SU-DHL-6 (cell line): ENCODE data around the gene RNU6-1.

Experiments used
- H2AFZ ChIP-seq: fragments of 200-600 bp; sonication (generic); 2 replicates; pipeline ENCODE4 v1.6.1; 2014; ENCODE audit warnings: low read depth, mild to moderate bottlenecking, moderate library complexity, mixed read lengths, antibody characterized with exemption, low read length; ENCODE audit not compliant: severe bottlenecking
- H3F3A ChIP-seq: fragments of 200-600 bp; shearing (Covaris generic); 2 replicates; pipeline ENCODE4 v1.6.0; 2016; ENCODE audit warnings: antibody characterized with exemption, mild to moderate bottlenecking; ENCODE audit not compliant: insufficient read depth
- H3K27ac ChIP-seq: fragments of 200-600 bp; sonication (generic); 2 replicates; pipeline ENCODE4 v1.5.1; 2016; ENCODE audit warnings: low read depth, mild to moderate bottlenecking, low read length, moderate library complexity, mixed read lengths
- H3K27me3 ChIP-seq: fragments of 200-600 bp; sonication (generic), shearing (Covaris generic); 2 replicates; pipeline ENCODE4 v1.6.0; 2014; ENCODE audit warnings: mild to moderate bottlenecking, low read length
- H3K36me3 ChIP-seq: fragments of 200-600 bp; sonication (generic); 2 replicates; pipeline ENCODE4 v1.6.1; 2014; ENCODE audit warnings: mild to moderate bottlenecking, low read length, mixed read lengths
- H3K4me2 ChIP-seq: fragments of 300-600, 200-600 bp; shearing (Covaris generic), sonication (generic); 2 replicates; pipeline ENCODE4 v1.6.0; 2014; ENCODE audit warnings: low read length, low read depth, mild to moderate bottlenecking; ENCODE audit not compliant: poor library complexity, severe bottlenecking
- H3K4me3 ChIP-seq: fragments of 200-600 bp; sonication (generic); 2 replicates; pipeline ENCODE4 v1.5.1; 2014; ENCODE audit warnings: antibody characterized with exemption, low read length, mild to moderate bottlenecking, mixed read lengths; ENCODE audit not compliant: insufficient read depth, poor library complexity, severe bottlenecking
- H3K79me2 ChIP-seq: fragments of 200-600 bp; sonication (generic); 2 replicates; pipeline ENCODE4 v1.6.1; 2014; ENCODE audit warnings: mild to moderate bottlenecking, low read length, moderate library complexity; ENCODE audit not compliant: insufficient read depth
- H3K9ac ChIP-seq: fragments of 200-600 bp; sonication (generic); 2 replicates; pipeline ENCODE4 v1.7.0; 2014; ENCODE audit warnings: mild to moderate bottlenecking, low read length
- H3K9me2 ChIP-seq: fragments of 200-600 bp; sonication (generic); replicated peaks from 2 replicates; pipeline ENCODE4 v1.6.1; 2014; ENCODE audit warnings: low read length; ENCODE audit not compliant: insufficient read depth
- H3K9me3 ChIP-seq: fragments of 200-600 bp; sonication (generic); 2 replicates; pipeline ENCODE4 v1.6.1; 2014; ENCODE audit warnings: low read length, mixed read lengths; ENCODE audit not compliant: insufficient read depth
- H4K20me1 ChIP-seq: fragments of 200-600 bp; sonication (generic); 2 replicates; pipeline ENCODE4 v1.6.1; 2014; ENCODE audit warnings: low read depth, mild to moderate bottlenecking, antibody characterized with exemption, low read length, moderate library complexity, mixed read lengths
- EZH2phosphoT487 ChIP-seq: fragments of 200-600 bp; sonication (generic), shearing (Covaris generic); conservative IDR thresholded peaks from 2 replicates; pipeline ENCODE4 v1.6.1; 2018; ENCODE audit warnings: mild to moderate bottlenecking, antibody characterized with exemption, low read length, moderate library complexity, mixed read lengths
- TF ChIP-seq, protein P1 (sequence below): fragments of 200-600 bp; sonication (generic); IDR thresholded peaks from one replicate; pipeline ENCODE4 v1.5.1; 2017; ENCODE audit warnings: antibody characterized with exemption, mild to moderate bottlenecking, low read length, moderate library complexity; ENCODE audit not compliant: insufficient read depth, poor library complexity, severe bottlenecking

RNU6-1 gene

DNA sequence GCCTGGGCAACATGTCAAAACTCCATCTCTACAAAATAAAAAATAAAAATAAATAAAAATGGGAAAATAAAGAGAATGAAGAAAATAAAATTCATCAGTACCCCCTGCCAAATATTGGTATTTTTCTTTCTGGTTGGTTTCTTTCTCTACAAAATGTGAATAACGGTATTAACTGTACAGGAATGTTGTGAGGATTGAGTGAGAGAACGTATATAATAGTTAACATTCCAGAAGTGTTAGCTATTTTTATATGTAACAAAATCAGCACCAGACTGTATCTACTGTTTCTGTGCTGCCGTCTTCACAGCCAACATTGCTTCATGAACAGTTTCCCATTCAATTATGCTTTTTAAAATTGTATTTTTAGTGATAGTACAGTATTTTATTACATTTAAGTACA, 25.5 kb upstream of the RNU6-1 start:
- H3K27ac ChIP-seq, result no peak overlapping the region
- H3K27me3 ChIP-seq, result no peaks in the 10 kb centered on the region
- H3K4me2 ChIP-seq, result no peak overlapping the region
- no peak overlapping the region for H3K4me3 ChIP-seq
- H3F3A ChIP-seq, result no peaks in the 10 kb centered on the region
- H3K79me2 ChIP-seq, result no peaks in the 10 kb centered on the region
- no peaks in the 10 kb centered on the region for H3K36me3 ChIP-seq
- no peak overlapping the region for H2AFZ ChIP-seq
- no peaks in the 10 kb centered on the region for H4K20me1 ChIP-seq
- H3K9me2 ChIP-seq, result no peaks in the 10 kb centered on the region
- peaks cover 9% of the 10 kb centered on the region; the same call in 1 of the 2 replicates for H3K9me3 ChIP-seq
- TF ChIP-seq, protein P1, sequence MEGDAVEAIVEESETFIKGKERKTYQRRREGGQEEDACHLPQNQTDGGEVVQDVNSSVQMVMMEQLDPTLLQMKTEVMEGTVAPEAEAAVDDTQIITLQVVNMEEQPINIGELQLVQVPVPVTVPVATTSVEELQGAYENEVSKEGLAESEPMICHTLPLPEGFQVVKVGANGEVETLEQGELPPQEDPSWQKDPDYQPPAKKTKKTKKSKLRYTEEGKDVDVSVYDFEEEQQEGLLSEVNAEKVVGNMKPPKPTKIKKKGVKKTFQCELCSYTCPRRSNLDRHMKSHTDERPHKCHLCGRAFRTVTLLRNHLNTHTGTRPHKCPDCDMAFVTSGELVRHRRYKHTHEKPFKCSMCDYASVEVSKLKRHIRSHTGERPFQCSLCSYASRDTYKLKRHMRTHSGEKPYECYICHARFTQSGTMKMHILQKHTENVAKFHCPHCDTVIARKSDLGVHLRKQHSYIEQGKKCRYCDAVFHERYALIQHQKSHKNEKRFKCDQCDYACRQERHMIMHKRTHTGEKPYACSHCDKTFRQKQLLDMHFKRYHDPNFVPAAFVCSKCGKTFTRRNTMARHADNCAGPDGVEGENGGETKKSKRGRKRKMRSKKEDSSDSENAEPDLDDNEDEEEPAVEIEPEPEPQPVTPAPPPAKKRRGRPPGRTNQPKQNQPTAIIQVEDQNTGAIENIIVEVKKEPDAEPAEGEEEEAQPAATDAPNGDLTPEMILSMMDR, result no peak
- TF ChIP-seq EZH2phosphoT487, result no peak
- no peak overlapping the region for H3K9ac ChIP-seq

DNA sequence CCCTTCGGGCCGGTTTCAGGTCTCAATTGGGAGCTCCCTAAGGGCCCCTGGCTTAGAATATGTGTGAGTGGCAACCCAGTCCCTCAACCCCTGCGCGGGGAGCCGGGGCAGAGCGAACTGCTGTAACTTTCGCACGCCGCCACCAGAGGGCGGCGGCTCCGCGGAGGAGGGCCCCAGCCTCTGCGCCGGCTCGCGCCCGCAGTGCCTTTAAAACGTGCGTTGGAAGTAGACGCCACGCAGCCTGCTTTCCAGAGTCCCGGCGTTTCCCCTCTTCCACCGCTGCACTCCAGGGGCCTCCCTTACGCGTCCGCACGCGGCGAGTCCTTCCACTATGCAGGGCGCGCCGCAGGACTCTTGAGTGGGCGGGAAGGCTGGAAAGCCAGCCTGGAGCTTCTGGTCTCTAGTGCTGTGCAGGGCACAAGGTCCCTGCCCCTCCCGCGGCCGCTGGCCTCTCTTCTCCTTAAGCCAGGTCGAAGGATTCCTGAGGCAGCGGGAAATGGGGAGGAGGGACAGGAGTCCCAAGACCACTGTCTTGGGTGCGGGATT, 23.7 kb upstream of the RNU6-1 start:
- Histone ChIP-seq H3K36me3 (no peaks in the 10 kb centered on the region), H3F3A (no peaks in the 10 kb centered on the region), H3K27me3 (no peaks in the 10 kb centered on the region), H3K4me3 (peak overlapping the region; percentile 48), H3K9me3 (no peaks in the 10 kb centered on the region), H3K79me2 (no peaks in the 10 kb centered on the region), H4K20me1 (no peaks in the 10 kb centered on the region), H3K9ac (peak overlapping the region; percentile 56), H3K27ac (no peak overlapping the region), H3K4me2 (peak overlapping the region; percentile 66), H3K9me2 (no peaks in the 10 kb centered on the region), H2AFZ (peak overlapping the region; percentile 100)
- TF ChIP-seq, protein P1, result peak; percentile 71
- TF ChIP-seq EZH2phosphoT487, result no peak

DNA sequence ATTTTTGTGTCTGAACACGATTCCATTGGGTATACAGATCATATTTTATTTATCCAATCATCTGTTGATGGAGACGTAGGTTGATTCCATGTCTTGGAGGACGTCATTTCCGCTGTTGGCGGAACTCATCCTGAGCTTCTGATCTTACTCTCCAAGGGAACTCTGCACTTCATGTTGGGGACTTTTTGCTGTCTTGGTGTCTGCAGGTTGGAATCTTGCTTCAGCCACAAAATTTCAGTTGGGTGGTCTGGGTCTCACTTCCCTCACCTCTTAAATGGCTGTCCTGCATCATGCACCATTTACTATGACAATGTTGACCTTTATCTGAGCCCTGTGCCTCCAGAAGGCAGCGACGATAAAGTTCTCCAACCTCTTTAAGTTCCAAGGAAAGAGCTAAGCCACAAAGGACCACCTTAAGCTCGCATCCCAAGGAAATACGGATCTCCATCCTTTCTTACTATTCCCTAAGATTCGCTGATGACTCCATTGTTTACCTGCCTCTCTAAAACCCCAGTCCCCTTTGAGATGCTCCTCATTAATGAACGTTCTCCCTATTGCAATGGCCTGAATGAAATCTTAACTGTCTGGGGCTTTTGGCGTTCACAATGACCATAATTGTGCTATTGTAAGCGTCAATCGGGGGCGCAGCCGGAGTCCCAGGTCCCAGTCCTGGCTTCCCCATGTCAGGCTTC, 23.1 kb upstream of the RNU6-1 start:
- H3K9me2 ChIP-seq, result no peaks in the 10 kb centered on the region
- peak overlapping the region; percentile 56 for H3K9ac ChIP-seq
- H3K36me3 ChIP-seq, result no peaks in the 10 kb centered on the region
- no peaks in the 10 kb centered on the region for H4K20me1 ChIP-seq
- peak overlapping the region; percentile 17 for H3K4me3 ChIP-seq
- peak overlapping the region; percentile 100 for H2AFZ ChIP-seq
- no peaks in the 10 kb centered on the region for H3F3A ChIP-seq
- H3K27me3 ChIP-seq, result no peaks in the 10 kb centered on the region
- H3K4me2 ChIP-seq, result peak overlapping the region; percentile 66
- H3K79me2 ChIP-seq, result no peaks in the 10 kb centered on the region
- H3K27ac ChIP-seq, result no peak overlapping the region
- TF ChIP-seq, protein P1, result no peak
- no peak for TF ChIP-seq EZH2phosphoT487
- no peaks in the 10 kb centered on the region for H3K9me3 ChIP-seq
